HG03460 (cell line): ENCODE data around the gene PBX3.

Experiments used
- ATAC-seq: cut with Tn5 transposase; IDR thresholded peaks from one replicate; pipeline ENCODE4 v1.9.1; 2021; ENCODE audit not compliant: unreplicated experiment

The PBX3 gene

DNA sequence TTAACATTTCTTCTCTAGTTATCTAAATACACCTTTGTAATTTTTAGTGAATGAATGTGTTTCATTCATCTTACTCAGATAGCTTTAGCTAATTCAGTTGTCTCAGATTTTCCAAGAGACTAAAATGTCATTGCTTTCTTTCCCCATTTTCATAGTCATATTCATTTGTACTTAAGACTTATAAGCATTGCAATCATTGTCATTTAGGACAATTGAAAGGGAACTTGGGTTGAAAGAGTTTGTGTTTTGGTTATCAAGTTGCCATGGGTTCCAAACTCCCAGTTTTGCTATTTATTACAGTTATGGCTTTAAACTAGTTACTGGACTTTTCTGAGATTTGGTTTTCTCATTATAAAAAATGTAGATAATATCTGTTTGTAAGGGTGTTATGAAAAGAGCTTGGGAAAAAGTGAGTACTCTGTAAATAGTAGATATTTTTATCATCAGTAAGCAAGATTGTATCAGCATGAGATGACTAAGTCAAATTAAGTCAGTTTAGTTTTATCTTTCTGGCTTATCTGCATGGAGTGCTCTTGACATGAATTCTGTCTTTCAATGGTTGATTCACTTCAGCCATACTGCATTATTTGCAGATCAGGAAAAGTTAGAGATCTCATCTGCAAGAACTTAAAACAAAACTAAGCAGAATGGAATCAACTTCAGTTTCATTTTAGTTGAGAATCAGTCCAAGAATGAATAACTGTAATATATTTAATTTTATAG is 107.5 kb downstream of the PBX3 start:
- no peak for ATAC-seq

DNA sequence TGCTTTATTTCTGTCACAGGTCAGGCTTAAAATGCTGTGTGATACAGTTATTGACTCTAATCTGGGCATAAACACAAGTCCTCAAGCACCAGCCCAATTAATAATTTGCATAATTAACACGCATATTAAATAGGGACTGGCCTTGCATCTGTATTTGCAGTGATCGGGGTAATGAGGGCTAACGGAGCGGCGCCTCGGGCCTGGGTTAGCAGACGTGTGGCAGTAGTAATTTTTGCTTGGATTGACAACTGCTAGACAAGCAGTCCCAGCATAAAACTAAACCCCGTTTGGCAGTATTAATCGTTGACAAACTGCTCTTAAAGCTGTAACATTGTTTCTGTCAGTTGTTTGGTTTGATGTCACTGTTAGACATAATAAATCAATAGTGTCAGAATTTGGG is 109.2 kb downstream of the PBX3 start:
- ATAC-seq = no peak

DNA sequence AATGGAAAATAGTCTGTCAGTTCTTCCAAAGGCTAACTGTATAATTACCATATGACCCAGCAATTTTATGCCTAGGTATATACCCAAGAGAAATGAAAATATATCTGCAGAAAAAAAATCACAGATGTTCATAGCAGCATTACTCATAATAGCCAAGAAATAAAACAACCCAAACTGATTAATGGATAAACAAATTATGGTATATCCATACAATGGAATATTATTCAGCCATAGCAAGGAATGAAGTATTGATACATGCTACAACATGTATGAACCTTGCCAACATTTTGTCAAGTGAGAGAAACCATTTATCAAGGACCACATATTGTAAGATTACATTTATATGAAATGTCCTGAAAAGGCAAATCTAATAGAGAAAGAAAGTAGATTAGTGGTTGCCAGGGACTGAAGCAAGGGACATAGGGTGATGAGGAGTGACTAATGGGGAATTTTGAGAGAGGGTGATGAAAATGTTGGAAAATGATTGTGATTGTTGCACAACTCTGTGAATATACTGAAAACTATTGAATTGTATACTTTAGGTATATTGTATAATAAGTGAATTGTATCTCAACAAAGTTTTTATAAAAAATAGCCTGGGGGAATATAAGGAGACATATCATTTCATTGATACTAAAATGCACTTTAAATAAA is 114.4 kb downstream of the PBX3 start:
- no peak for ATAC-seq

DNA sequence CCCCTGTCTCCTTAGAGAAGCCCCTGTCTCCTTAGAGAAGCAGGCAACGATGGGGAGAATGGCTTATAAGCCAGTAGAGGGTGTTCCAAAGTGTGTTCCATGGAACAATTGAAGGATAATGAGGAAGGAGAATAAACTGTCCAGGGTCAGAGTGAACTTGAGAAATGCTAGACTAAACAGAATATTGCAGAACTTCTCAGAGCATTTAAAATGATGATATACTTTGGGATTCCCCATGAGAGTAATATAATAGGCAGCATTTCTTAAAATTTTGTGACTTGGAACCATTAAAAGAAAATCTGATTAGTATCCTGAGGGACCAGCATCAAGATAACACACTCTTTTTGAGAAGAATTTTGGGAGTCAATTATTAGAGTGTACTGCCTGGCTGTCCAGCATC is 116.8 kb downstream of the PBX3 start:
- ATAC-seq = no peak

DNA sequence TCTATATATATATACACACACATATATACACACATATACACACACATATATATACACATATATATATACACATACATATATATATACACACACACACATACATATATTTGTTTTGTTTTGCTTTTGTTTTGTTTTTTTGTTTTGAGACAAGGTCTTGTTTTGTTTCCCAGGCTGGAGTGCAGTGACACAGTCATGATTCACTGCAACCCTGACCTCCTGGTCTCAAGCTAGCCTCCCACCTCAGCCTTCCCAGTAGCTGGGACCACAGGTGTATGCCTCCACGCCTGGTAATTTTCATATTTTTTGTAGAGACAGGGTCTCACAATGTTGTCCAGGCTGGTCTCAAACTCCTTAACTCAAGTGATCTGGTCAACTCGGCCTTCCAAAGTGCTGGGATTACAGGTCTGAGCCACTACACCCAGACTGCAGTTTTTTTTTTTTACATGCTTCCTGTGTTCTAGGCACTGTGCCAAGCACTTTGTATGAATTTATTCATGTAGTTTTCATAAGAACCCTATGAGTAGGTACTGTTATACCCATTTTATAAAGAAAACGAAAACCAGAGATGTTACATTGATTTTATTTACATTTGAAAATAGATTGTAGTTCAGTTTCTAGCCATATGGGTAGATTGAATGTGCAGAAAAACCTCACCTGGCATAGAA is 120.7 kb downstream of the PBX3 start:
- ATAC-seq = no peak

DNA sequence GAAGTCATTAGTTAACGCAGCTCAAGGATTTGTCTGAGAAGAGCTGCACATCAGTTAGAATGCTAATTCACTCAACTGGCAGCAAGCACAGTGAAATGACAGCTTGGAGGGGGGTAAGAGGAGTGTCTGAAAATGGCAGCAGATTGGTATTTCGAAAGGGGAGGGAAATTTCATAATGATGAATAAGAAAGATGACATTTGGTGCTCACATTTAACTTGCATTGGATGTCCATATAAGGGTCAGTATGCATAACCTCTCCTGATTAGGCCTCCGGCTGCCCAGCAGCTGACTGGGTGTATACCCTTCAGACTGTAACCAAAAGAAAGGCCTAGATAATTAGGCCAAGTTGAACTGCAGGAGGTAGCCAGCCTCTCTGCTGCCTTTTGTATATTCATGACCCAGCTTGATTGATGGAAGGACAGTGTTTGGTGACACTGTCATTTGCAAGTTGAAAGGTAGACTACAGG is 131.0 kb downstream of the PBX3 start:
- ATAC-seq = no peak

DNA sequence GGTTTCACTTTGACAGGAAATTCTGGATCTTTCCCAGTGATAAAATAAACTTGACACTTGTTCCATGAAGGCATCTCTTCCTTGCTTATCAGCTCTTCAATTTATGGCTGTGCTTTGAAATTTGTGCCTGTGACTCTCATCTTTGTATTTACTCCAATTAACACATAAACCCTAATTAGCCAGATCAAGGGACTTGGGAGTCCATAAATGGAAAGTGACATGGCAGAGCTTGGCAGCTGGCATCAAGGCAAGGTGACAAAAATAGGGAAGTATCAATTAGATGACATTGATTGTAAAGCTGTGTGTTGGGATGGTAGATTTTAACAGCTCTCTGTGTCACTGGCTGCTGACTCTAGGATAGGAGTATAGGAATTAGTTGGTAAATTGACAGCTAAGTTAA is 133.9 kb downstream of the PBX3 start:
- no peak for ATAC-seq

DNA sequence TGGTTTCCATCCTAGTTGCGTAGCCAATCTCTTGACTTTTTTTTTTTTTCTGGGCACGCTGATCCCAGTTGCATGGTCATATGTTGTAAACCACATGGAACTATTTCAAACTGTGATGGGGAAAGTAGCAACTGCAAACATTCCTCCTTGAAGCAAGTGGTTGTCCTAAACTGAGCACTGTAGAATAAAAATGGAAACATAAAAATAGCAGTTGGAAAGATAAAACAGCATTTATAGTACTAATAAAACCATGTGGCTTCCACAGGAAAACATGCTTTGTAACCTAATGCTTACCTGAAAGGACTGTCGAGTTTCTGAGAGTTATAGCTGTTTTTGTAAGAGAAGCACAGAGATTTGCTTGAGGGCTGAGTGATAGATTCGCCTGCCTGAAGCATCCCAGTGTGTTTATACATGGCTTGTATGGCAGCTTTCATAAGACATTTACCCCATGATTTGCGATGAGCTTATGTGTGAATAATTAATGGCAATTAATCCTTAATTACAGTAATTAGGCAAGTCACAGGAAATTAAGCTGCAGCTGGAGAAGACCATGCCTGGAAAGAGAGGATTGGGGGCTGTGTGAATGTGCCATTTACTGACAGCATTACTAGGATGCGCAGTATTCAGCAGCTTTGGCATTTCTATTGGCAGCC is 136.5 kb downstream of the PBX3 start:
- no peak for ATAC-seq

DNA sequence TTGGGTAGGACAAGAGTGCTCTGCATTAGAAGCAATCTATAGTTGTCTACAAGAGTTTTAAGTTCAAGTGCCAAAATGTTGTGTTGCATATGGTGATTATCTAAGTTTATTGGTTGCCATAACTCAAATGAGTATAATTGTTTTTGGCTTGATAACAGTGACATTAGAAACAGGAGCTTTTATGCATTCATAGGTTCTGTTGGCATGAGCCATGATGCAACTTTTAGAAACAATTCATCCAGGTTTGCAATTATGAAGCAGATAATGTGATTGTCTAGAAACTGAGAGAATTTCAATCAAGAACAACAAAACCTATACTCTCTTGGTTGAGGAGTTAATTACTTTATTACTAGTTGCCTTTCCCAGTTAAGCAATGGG is 137.0 kb downstream of the PBX3 start:
- ATAC-seq = no peak

DNA sequence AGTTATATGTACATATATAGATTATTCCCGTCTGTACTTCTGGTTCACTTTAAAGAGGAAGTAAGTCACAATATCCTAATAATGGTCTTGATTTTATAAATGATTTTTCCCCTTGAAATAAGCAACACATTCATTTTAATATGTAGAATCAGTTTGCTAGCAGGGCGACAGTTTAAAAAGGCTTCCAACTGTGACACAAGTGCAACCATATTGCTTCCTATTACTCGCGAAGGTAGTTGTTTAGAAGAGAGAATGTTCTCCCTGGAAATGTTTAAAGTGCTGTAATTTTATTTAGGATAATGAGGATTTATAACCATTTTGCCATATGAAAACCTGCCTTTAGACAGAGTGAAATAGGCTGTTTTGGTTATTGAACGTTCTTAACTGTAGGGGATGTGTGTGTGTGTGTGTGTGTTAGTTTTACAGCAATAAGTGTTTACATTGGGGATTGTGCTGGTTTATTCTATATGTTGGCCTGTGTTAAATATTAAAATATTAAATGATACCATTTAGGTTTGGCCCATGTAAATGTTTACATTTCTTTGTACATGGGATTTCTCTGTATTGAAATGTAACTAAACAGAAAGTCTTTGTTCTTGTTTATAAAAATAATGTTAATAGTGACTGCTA is 138.3 kb downstream of the PBX3 start:
- no peak for ATAC-seq

DNA sequence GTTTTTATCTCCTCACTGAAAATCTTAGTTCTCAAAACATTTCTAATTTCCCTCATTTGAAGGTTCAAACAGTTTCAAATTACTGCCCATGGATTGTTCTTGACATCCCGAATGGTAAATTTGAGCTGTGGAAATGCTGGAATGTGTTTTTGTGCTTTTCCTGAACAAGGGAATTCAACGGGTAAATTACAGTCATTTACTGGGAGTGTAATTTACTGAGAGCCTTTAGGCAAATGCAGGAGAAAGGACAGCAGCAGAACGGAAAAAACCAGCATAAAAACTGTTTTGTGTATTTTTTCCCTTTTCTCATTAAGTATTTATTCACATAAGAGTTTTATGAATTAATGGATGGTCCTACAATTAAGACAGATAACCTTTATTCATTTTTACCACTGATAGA is 139.2 kb downstream of the PBX3 start:
- no peak for ATAC-seq

DNA sequence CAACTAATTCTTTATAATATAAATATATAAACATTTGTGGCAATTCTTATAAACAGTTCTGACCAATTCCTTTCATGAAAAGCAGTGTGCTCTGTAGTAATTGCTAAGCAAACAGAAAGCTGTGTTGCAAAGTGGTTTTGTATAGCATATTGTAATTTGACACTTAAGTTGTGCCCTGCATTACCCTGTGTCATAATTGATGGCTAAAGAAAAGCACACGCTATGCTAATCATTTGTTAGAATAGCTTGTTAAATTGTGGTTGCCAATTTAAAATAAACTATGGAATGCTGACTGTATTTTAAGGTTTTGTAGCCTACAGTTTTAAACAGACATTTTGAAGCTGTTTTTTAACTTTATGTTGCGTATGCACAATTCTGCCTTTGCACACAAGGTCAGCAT is 140.0 kb downstream of the PBX3 start:
- no peak for ATAC-seq

DNA sequence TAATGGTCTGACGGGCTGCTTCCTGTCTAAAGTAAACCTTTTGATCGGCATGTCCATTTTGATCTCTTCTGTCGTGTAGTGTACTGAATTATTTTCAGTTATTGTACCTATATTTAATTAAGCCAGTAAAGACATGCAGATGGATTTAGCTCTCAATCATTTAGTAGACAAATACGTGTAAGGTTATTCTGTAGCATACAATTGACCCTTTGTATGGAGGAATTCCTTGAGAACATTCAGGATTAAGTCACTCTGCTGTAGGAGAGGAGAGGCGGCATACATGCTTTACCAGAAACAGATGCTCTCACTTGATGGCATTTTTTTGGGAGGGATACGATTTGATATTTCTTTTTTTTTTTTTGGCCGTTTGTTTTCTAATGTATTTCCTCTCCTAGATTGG is 141.0 kb downstream of the PBX3 start:
- no peak for ATAC-seq

DNA sequence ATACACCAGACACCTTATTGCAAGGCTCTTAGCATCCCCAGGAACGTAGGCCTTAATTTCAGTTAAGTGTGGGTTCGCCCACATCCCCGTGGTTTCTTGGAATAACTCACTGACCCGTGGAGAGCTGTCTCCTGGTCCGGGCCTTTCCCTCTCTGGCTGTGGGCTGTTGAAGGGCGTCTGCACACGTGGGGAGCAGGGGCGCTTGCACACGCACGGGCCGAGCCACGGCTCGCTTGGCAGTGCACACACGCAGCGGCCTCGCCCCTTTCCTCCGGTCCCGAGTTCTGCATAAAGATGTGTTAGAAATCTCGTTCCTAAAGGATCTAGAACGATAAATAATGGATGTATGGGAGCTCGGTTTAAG is 141.9 kb downstream of the PBX3 start:
- no peak for ATAC-seq

DNA sequence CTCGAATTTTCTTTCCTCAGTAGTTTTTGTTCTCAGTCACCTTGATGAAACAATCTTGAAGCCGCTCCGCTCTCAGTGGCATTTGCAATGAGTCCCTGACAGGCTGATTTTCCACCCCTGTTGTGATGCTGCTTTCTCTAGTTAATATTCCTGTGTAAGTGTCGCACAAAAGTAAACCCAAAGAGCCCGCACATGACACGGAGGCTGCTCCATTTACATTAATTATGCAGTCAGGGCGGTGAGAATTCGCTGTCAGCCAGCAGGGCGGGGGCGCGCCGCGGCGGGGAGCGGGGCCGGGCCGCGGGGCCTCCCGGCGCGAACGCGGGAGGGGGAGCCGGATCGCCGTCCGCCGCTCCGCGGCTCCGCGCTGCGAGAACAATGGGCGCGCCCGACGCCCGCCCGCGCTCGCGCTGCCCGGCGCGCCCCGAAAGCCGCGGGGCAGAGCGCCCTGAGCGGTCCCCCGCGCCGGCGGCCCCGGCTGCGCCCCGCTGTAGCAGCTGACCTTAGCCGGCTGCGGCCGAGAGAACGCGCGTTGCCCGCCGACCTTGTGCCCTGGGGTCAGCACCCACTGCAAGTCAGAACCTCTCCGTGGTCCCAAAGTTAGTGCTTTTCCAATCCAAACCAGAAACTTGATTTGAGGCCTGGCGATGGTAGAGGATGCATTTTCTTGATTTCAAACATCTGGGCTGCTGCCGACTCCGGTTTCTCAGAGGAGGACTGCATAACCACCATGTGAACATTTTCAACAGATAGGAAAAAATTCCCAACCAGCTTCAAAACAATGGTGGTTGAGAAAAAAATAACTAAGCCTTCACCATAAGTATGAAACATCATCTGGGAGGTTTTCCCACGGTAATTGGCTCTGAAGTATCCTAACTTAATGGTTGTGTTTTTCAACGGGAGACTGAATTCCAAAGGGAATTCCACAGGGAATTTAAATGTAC is 142.6 kb downstream of the PBX3 start:
- ATAC-seq = no peak

DNA sequence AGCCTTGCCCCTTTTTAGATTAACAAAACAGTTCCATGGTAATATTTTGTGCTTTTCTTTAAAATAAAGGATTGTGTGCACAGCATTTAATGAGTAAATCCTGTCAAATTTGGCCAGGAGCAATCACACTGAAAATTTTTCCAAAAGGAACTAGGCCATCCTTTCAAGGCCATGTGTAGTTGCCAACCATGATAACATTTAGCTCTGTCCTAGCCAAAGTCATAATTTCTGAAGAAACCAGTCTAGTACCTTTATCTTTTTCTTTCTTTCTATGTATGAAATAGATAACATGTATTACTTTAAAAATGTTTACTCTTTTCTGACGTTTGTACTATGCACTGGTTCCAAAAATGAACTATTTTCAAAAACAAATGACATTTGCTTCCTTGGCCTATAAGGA is 143.7 kb downstream of the PBX3 start:
- ATAC-seq = no peak

DNA sequence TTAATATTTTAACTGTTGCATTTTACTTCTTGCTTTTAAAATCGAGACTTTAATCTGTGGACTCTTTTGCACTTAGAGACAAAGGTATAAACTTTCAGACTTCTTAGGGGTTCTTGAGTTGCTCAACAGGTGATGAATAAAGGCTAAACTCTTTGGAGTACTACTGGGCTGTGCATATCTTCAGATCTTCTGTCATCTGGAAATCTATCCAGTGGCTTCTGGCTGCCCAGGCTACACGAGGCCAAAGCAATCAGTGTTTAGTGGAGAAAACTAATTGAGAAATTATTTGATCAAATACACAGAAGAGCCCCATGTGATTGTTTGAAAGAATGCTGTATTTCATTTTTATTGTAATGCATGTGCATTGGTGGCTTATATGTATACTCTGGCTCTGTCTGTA is 146.1 kb downstream of the PBX3 start:
- no peak for ATAC-seq

DNA sequence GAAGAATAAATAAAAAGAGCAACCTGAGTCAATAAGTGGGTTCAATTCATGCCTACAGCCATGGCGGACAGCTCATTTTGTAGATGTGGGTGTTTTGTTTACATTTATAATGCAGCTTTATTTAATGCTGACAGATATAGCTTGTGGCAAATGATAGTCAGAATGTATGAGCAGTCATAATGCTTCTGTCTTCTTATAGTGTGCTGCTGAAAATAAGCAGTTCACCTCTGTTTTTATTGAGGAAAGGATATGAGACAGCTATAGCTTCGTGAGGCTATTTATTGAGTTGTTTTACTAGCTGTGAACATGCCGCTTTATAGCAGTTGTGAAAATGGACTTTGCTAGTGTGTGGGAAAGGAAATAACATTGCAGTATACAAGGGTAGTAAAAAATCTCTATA is 147.4 kb downstream of the PBX3 start:
- ATAC-seq = no peak

DNA sequence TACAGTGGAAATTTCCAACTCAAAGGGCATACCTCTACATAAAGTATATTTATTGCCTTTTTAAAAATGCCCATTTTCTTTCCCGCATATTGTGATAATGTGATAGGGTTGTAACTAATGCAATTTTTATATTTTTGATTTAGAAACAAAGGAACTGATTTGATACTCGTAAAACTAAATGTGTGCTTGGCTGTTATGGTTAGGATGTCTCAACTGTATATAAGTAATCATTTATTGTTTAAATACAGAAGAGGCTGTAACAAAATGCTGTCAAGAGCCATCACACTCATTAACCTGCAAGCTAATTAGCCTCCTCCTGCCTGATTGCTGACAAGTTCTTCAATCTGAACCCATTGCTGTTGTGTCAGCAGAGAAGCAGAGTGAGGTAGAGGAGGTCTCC is 149.2 kb downstream of the PBX3 start:
- ATAC-seq = no peak

DNA sequence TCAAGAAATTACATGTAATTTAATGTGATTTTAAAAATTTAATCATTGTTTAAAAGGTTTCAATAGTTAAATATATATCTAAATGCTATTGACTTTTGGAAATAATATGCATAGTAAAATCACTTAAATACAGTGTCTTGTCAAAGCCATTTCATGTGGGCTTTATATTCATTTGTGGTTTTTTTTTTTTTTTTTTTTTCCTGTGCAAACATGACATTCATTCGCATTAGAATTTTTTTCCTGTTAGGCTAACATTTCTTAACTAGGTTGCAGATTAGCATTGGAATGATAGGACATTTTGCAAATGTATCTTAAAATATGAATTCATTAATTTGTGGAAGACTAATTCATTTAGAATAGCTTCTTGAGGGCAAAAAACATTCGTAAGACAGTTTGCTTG is 149.8 kb downstream of the PBX3 start:
- ATAC-seq = no peak
